T-helper 2 cell treated with Interferon-gamma antibody and Interleukin-4, amounts not matched to agents 100 ng/mL and 5 ng/mL, for 36 hours (primary cell): ENCODE results near the gene PTBP1. TPM values are rescaled to one million over a fixed set of nuclear protein-coding genes. Genes with fewer than 3 reads are reported as not detected.

ENCODE experiments used
- intact Hi-C: fragments of 100-400 bp; cut with micrococcal nuclease; formaldehyde crosslinking; loops from one replicate; pipeline ENCODE4 v1.15.1; 2023
- total RNA-seq: library from RNA; stranded (reverse); gene quantifications from 2 replicates; pipeline ENCODE4 v1.2.3, GENCODE V29; 2022

Gene PTBP1
- total RNA-seq, 1 donor from 2014 or later, result 655 TPM

- intact Hi-C loops, result loop anchor here (2.0 to 5.0 kb wide), 3 partner anchors 77 to 445 kb away; partner anchors contain the start of genes ATP5F1D and GPX4
Observed at GRCh38 chr19:795691-796581, 1.3 kb upstream of the PTBP1 start.

GRCh38 chr19:797528-798414 lies 519 bp downstream of the PTBP1 start:
- intact Hi-C loops, result loop anchor here (1.0 to 5.0 kb wide), 7 partner anchors 75 to 443 kb away; partner anchors contain the start of genes ATP5F1D, GPX4, RNF126 and RNU6-2

- intact Hi-C loops, result loop anchor here (5.0 kb wide), 1 partner anchor 304 kb away; the partner anchor contains the start of gene GPX4
Observed at GRCh38 chr19:798415-799075, 1.3 kb downstream of the PTBP1 start.

GRCh38 chr19:799076-799881 lies 2.0 kb downstream of the PTBP1 start:
- intact Hi-C loops, result loop anchor here (5.0 kb wide), 1 partner anchor 303 kb away; the partner anchor contains the start of gene GPX4

DNA sequence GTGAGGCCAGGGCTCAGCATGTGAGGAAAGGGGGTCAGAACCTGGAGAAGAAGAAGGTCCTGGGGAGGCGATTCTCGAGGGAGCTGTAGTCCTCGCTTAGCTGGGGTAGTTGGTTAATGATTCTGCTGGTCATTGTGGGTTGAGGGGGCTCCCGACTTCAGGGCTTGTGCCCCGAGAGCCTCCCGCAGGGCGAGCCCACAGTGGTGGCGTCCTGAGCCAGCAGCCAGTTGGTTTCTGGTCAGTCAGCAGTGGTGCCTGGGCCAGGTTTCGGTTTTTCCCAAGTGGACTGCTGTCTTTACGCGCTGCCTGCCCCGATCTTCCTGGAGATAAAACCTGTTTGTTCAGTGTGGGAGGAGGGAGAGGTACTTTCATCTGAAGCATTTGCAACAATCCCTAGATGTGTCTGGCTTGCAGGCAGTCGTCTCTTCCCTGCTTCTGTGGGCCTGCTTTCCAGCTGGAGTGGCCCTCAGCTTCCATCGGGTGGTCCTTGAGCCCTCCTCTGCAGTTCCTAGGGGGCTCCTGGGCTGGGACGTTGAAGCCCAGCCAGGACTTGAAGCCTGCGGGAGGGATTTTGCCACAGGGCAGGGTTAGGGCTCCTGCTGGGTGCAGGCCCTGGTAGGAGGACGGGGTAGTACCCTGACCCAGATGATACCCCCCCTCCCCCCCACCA lies 3.2 kb downstream of the PTBP1 start:
- intact Hi-C loops, result no loop called here

DNA sequence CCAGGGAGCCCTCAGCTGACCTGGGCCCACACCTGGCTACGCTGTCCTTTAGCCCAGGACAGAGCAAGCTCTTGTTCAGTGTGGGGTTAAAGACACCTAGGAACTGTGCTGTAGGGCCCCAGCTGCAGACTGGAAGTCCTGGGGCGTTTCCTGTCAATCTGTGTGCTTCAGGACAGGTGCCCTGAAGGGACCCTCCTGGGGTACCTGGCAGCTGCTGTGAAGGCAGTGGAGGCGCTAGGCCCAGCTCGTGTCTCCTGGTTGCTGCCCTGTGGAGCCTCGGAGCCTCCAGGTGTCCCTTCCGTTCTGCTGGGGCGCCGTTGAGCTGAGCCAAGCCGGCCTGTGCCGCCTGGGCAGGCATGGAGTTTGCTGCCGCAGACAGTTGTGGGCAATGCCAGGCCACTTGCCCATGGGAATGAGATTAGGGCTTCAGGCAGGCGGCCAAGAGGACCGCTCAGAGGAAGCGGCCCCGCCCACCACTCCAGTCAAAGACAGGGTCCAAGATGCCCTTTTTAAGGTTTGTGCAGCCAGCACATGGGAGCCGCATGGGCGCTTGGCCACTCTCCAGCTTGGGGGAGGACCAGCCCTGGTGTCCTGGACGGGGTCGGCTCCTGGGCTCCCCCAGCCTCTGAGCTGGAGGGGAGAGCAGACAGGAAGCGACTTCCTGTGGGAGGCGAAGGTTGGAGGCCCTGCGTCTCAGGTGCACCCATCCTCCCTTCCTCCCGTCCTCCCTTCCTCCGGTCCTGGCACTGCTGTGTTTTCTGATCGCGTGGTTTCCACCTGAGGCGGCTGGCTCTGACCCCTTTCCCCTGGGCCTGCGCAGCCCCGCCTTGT lies 4.0 kb downstream of the PTBP1 start:
- intact Hi-C loops, result no loop called here

DNA sequence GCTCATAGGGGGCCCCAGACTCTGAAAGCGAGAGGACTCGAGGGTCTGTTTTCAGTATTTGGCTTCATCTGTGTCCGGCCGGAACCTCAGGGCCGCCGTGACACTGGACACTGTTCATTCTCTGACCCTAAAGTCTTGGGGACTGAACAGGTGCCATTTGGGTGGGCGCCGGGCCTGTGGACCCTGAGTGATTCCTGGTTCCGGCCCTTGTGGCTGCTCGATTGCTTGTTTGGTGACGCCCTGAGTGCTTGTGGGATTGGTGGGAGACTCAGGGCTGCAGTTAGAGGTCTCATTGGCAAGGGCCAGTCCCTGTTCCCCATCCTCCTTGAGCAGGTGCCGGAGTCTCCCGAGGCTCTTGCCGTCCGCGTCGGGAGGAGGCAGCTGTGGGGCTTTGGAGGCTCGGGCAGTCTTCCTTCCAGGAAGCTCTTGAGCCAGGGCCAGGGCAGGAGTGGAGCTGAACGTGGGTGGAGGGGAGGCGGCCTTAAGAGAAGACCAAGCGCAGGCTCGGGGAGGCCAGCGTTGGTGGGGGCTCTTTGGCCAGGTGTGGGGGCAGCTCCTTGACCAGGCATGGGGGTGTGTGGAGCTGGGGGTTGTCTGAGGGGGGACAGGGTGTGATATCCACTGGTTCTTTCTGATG lies 4.7 kb downstream of the PTBP1 start:
- intact Hi-C loops, result no loop called here

- intact Hi-C loops, result no loop called here
Observed at GRCh38 chr19:802498-803098, 5.3 kb downstream of the PTBP1 start.

GRCh38 chr19:803099-803561 lies 5.9 kb downstream of the PTBP1 start:
- intact Hi-C loops, result no loop called here

DNA sequence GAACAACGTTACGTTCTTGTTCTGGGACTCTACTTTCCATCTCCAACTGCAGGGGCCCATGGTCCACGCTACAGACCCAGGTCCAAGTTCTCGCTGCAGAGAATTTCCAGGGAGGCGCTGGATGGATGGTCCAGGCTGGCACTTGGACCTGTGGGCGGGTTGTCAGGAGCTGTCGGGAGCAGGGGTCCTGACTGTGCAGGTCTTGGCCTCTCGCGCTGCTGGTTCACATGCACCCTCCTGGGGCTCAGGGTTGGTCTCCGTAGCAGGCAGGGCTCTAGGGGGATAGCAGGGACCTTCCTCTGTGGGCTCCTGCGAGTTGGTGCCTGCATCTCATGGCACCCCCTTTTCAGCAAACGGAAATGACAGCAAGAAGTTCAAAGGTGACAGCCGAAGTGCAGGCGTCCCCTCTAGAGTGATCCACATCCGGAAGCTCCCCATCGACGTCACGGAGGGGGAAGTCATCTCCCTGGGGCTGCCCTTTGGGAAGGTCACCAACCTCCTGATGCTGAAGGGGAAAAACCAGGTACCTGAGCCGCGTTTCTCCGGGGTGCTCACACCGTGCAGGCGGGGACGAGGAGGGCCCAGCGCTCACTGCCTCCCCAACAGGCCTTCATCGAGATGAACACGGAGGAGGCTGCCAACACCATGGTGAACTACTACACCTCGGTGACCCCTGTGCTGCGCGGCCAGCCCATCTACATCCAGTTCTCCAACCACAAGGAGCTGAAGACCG lies 6.6 kb downstream of the PTBP1 start:
- intact Hi-C loops, result no loop called here

- intact Hi-C loops, result no loop called here
Observed at GRCh38 chr19:804419-805165, 7.3 kb downstream of the PTBP1 start.

GRCh38 chr19:805166-805551 lies 7.9 kb downstream of the PTBP1 start:
- intact Hi-C loops, result no loop called here

GRCh38 chr19:805600-806550 lies 8.6 kb downstream of the PTBP1 start:
- intact Hi-C loops, result no loop called here

DNA sequence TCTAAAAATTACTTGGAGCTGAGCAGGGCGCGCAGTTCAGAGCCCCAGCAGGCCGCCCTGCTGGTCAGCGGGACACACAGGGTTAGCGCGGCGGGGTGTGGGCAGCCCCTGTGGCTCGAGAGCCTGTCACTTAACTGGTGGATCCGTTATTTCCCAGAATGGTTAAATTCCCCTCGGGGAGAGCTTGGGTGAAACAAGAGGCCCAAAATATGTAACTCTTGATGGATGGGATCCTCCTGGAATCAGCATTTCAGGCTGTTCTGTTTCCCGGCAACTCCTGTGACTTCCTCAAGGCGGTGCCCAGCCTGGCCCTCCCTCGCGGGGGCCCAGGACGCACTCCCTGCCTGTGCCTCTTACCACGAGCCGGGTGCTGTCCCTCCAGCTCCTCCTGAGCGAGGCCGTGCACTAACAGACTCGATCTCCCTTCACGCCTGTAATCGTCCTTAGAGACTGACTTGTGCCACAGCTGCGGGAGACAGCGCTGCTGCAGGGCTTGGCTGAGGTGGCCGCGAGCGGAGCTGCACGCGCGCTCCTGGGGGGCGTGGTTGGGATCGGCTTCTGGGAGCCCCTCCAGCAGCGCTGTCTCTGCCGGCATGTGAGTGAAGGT lies 9.7 kb downstream of the PTBP1 start:
- intact Hi-C loops, result no loop called here
